ENCODE results near the gene KIN. TPM values are rescaled to one million over a fixed set of nuclear protein-coding genes. Genes with fewer than 3 reads are reported as not detected.
"Not testable (repeated sequence)": the region's sequence is repeated elsewhere in the genome, so short reads cannot be mapped to it uniquely, and the experiment has no call there.

KIN gene
- total RNA-seq, 1 donor from 2014 or later: 14.2 TPM

- intact Hi-C loops (cut with DNase I): no loop called here
- ATAC-seq (no peak), DNase-seq (ENCODE audit: low spot score) (no peak)
Measured at GRCh38 chr10:7797582-7797981, 9.8 kb upstream of the KIN start.

- no peak for ATAC-seq
- DNase-seq (ENCODE audit: low spot score): no peak
- intact Hi-C loops (cut with DNase I): no loop called here
Measured at GRCh38 chr10:7795605-7796004, 7.8 kb upstream of the KIN start.

GRCh38 chr10:7794251-7795026 is 6.6 kb upstream of the KIN start:
- no peak for DNase-seq (ENCODE audit: low spot score)
- no peak for ATAC-seq
- intact Hi-C loops (cut with DNase I): no loop called here

GRCh38 chr10:7792541-7792940 is 4.7 kb upstream of the KIN start:
- DNase-seq (ENCODE audit: low spot score) (no peak), ATAC-seq (no peak)
- intact Hi-C loops (cut with DNase I): no loop called here

- no peak for ATAC-seq
- intact Hi-C loops (cut with DNase I): no loop called here
- DNase-seq (ENCODE audit: low spot score): no peak
Measured at GRCh38 chr10:7789390-7789789, 1.6 kb upstream of the KIN start.

GRCh38 chr10:7788639-7789286 is 970 bp upstream of the KIN start:
- intact Hi-C loops (cut with DNase I): no loop called here
- no peak for ATAC-seq

GRCh38 chr10:7787150-7787856 is 490 bp downstream of the KIN start:
- DNase-seq (ENCODE audit: low spot score) (no peak), ATAC-seq (peak; percentile 39)
- intact Hi-C loops (cut with DNase I): no loop called here

More at GRCh38 chr10:7788639-7789286, 970 bp upstream of the KIN start:
- no peak for DNase-seq (ENCODE audit: low spot score)

GRCh38 chr10:7786430-7786829 is 1.4 kb downstream of the KIN start:
- intact Hi-C loops (cut with DNase I): no loop called here
- ATAC-seq: no peak
- no peak for DNase-seq (ENCODE audit: low spot score)

GRCh38 chr10:7782194-7782593 is 5.6 kb downstream of the KIN start:
- intact Hi-C loops (cut with DNase I); DNase-seq (ENCODE audit: low spot score); ATAC-seq: not testable (repeated sequence)

- ATAC-seq (no peak), DNase-seq (ENCODE audit: low spot score) (no peak)
- intact Hi-C loops (cut with DNase I): no loop called here
Measured at GRCh38 chr10:7776777-7777176, 11.0 kb downstream of the KIN start.

GRCh38 chr10:7773845-7774801 is 13.7 kb downstream of the KIN start:
- no peak for DNase-seq (ENCODE audit: low spot score)
- intact Hi-C loops (cut with DNase I): no loop called here
- no peak for ATAC-seq

GRCh38 chr10:7768417-7768816 is 19.4 kb downstream of the KIN start:
- ATAC-seq (no peak), DNase-seq (ENCODE audit: low spot score) (no peak)
- intact Hi-C loops (cut with DNase I): no loop called here

- no peak for ATAC-seq
- DNase-seq (ENCODE audit: low spot score): no peak
- intact Hi-C loops (cut with DNase I): no loop called here
Measured at GRCh38 chr10:7767209-7767608, 20.6 kb downstream of the KIN start.

GRCh38 chr10:7766241-7766640 is 21.6 kb downstream of the KIN start:
- ATAC-seq: no peak
- intact Hi-C loops (cut with DNase I): no loop called here
- no peak for DNase-seq (ENCODE audit: low spot score)

GRCh38 chr10:7763929-7764328 is 23.9 kb downstream of the KIN start:
- no peak for ATAC-seq
- intact Hi-C loops (cut with DNase I): no loop called here
- DNase-seq (ENCODE audit: low spot score): no peak

GRCh38 chr10:7756360-7756992 is 31.3 kb downstream of the KIN start:
- intact Hi-C loops (cut with DNase I): loop anchor here (5.0 kb wide), 1 partner anchor 169 kb away; no protein-coding TSS in a partner anchor
- DNase-seq (ENCODE audit: low spot score) (no peak), ATAC-seq (no peak)

GRCh38 chr10:7755103-7755502 is 32.7 kb downstream of the KIN start:
- ATAC-seq: no peak

GRCh38 chr10:7752251-7752650 is 35.5 kb downstream of the KIN start:
- ATAC-seq (no peak), DNase-seq (ENCODE audit: low spot score) (no peak)
- intact Hi-C loops (cut with DNase I): no loop called here

More at GRCh38 chr10:7755103-7755502, 32.7 kb downstream of the KIN start:
- DNase-seq (ENCODE audit: low spot score): no peak
- intact Hi-C loops (cut with DNase I): loop anchor here (5.0 kb wide), 1 partner anchor 168 kb away; no protein-coding TSS in a partner anchor
